D721Med (cell line): ENCODE results near the gene TRIOBP.
A peak's percentile ranks its signal among the peaks of the same experiment; 100 is the strongest.

Experiments used
- DNase-seq: peaks from one replicate; pipeline ENCODE4 v3.0.0; 2011; ENCODE audit warnings: low spot score; ENCODE audit not compliant: insufficient read length
- FAIRE-seq: peaks from 2 replicates; lab custom pipeline; 2011; peaks lifted over from hg19 to GRCh38; lab: Jason Lieb, UNC
- TF ChIP-seq, protein P1 (sequence below): IDR thresholded peaks from 2 replicates; pipeline ENCODE4 v1.5.1; 2012; ENCODE audit warnings: mild to moderate bottlenecking, control low read depth; ENCODE audit not compliant: insufficient read depth; ENCODE audit errors: missing control alignments

The TRIOBP gene

DNA sequence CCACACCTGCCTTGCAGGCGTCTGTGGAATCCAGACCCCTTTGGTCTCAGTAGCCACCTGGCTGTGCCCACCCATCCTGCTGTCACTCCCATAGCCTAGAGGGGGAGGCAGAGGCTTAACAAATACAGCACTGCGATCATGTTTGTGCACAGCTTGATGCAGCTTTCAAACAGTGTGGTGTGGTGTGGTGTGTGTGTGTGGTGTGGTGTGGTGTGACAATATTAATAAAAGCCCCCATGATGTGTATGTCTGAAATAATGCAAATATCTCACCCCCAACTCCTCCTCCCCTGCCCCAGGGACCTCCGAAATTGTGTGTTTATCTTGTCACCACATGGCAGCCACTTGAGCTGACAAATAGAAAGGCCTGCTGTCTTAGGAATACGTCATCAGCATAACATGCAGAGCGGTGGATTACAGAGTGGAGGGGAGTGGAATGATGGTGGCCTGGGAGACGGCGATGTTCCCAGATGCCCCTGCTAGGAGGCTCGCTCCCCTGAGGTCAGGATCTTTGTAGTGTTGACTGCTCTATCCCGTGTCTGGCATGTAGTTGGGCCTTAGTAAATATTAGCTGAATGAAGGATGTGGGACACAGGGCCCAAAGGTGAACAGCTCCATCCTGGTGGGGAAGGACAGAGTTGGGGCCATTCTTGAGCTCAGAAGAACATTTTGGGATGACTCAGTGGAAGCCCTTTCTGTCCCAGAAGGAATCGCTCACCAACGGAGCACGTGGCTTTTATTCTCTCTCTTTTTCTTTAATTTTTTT, 35.5 kb upstream of the TRIOBP start:
- no peak for FAIRE-seq
- TF ChIP-seq, protein P1, sequence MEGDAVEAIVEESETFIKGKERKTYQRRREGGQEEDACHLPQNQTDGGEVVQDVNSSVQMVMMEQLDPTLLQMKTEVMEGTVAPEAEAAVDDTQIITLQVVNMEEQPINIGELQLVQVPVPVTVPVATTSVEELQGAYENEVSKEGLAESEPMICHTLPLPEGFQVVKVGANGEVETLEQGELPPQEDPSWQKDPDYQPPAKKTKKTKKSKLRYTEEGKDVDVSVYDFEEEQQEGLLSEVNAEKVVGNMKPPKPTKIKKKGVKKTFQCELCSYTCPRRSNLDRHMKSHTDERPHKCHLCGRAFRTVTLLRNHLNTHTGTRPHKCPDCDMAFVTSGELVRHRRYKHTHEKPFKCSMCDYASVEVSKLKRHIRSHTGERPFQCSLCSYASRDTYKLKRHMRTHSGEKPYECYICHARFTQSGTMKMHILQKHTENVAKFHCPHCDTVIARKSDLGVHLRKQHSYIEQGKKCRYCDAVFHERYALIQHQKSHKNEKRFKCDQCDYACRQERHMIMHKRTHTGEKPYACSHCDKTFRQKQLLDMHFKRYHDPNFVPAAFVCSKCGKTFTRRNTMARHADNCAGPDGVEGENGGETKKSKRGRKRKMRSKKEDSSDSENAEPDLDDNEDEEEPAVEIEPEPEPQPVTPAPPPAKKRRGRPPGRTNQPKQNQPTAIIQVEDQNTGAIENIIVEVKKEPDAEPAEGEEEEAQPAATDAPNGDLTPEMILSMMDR: peak; percentile 48
- no peak for DNase-seq

- DNase-seq (no peak), FAIRE-seq (no peak)
- TF ChIP-seq, protein P1: no peak
These were observed 34.8 kb upstream of the TRIOBP start for GRCh38 chr22:37662039-37662438.

- TF ChIP-seq, protein P1: no peak
- FAIRE-seq: no peak
- no peak for DNase-seq
These were observed 33.2 kb upstream of the TRIOBP start for GRCh38 chr22:37663521-37664140.

DNA sequence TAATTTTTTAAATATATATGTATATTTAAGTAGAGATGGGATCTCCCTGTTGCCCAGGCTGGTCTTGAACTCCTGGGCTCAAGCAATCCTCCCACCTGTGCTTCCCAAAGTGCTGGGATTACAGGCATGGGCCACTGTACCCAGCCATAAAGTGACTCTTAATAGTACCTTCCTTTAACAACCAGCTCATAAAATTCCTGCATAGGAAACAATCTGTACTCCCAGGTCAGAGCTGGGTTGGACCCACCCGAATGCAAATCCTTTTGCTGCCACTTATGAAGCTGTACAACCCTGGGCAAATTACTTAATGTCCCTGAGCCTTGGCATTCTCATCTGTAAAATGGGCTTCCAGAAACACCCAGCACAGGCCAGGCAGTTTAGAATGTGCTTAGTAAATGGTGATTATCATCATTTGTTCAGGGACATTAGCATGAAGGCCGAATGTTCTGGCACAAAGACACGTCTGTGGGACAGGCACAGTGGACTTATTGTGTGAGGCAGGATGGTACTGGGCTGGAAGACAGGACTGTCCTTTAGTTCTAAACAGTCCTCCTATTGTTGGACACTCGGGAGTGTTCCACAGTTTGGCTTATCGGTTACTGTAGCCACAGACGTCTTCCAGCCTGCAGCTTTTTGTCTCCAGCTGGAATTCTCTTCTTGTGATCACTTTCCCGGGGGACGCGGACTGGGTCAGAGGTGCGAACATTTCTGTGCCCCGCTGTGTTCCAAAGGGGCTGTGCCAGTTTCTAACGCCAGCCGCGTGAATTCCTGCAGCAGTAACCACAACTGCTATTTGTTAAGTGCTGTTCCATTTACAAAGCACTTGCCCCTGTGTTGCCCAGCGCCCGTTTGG, 32.4 kb upstream of the TRIOBP start:
- DNase-seq (no peak), FAIRE-seq (no peak)
- TF ChIP-seq, protein P1: no peak

GRCh38 chr22:37665487-37665886, 31.4 kb upstream of the TRIOBP start:
- DNase-seq (no peak), FAIRE-seq (no peak)

DNA sequence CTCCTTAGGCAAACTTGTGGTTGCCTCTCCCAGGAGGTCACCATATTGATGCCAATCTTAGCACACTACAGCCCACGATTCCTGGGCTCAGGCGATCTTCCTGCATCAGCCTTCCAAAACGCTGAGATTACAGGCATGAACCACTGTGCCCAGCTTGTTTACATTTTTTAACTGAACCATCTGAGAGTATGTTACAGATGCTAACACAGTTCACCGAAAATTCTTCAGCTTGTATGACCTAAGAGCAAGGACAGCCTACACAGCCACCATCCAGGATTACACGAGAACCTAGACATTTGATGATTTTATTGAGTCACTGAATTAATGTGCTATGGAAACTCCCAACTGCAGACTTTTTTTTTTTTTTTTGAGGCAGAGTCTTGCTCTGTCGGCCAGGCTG, 27.3 kb upstream of the TRIOBP start:
- TF ChIP-seq, protein P1: no peak
- FAIRE-seq (no peak), DNase-seq (no peak)

More at GRCh38 chr22:37665487-37665886, 31.4 kb upstream of the TRIOBP start:
- TF ChIP-seq, protein P1: no peak
